ENCODE results near the gene RETREG1.

RETREG1 gene

GRCh38 chr5:16525651-16526050, 91.1 kb downstream of the RETREG1 start:
- no peaks in the 10 kb centered on the region for H3K79me2 ChIP-seq (ENCODE audit: insufficient read depth, low read length)
- H3K4me2 ChIP-seq (ENCODE audit: low read length) = no peak overlapping the region
- no peak overlapping the region for H3K4me3 ChIP-seq (ENCODE audit: low read depth, low read length, poor library complexity, severe bottlenecking)
- H3F3A ChIP-seq (ENCODE audit: insufficient read depth, low read length) = no peaks in the 10 kb centered on the region
- H3K4me1 ChIP-seq (ENCODE audit: insufficient read depth, low read length, severe bottlenecking) = no peaks in the 10 kb centered on the region
- H3K9me2 ChIP-seq (ENCODE audit: low read depth, low read length) = no peaks in the 10 kb centered on the region
- TF ChIP-seq EZH2 (IDR thresholded peaks at IDR 0.05; ENCODE audit: borderline replicate concordance, low read length) (no peak), CTCF (IDR thresholded peaks at IDR 0.05; ENCODE audit: low read length) (no peak)
- no peaks in the 10 kb centered on the region; the same call in 1 of the 2 replicates for H3K27me3 ChIP-seq (ENCODE audit: insufficient read depth, low read length)
- H3K9ac ChIP-seq (ENCODE audit: low read length) = no peak overlapping the region
- no peaks in the 10 kb centered on the region for H3K36me3 ChIP-seq (ENCODE audit: insufficient read depth, low read length)
- H3K9me3 ChIP-seq (ENCODE audit: low read length) = no peaks in the 10 kb centered on the region
- no peak overlapping the region for H2AFZ ChIP-seq (ENCODE audit: low read length)
- no peak overlapping the region for H3K27ac ChIP-seq (ENCODE audit: low read depth, low read length, poor library complexity, severe bottlenecking)
- no peaks in the 10 kb centered on the region for H4K20me1 ChIP-seq (ENCODE audit: insufficient read depth, low read length)

GRCh38 chr5:16524286-16524685, 92.5 kb downstream of the RETREG1 start:
- no peaks in the 10 kb centered on the region for H3F3A ChIP-seq (ENCODE audit: insufficient read depth, low read length)
- no peak overlapping the region for H3K4me3 ChIP-seq (ENCODE audit: low read depth, low read length, poor library complexity, severe bottlenecking)
- H3K9me2 ChIP-seq (ENCODE audit: low read depth, low read length) = no peaks in the 10 kb centered on the region
- H3K27me3 ChIP-seq (ENCODE audit: insufficient read depth, low read length) = no peaks in the 10 kb centered on the region; the same call in 1 of the 2 replicates
- no peaks in the 10 kb centered on the region for H3K79me2 ChIP-seq (ENCODE audit: insufficient read depth, low read length)
- no peaks in the 10 kb centered on the region for H3K9me3 ChIP-seq (ENCODE audit: low read length)
- no peak overlapping the region for H3K9ac ChIP-seq (ENCODE audit: low read length)
- TF ChIP-seq EZH2 (IDR thresholded peaks at IDR 0.05; ENCODE audit: borderline replicate concordance, low read length) (no peak), CTCF (IDR thresholded peaks at IDR 0.05; ENCODE audit: low read length) (no peak)
- no peak overlapping the region for H2AFZ ChIP-seq (ENCODE audit: low read length)
- no peaks in the 10 kb centered on the region for H3K36me3 ChIP-seq (ENCODE audit: insufficient read depth, low read length)
- no peaks in the 10 kb centered on the region for H3K4me1 ChIP-seq (ENCODE audit: insufficient read depth, low read length, severe bottlenecking)
- H3K4me2 ChIP-seq (ENCODE audit: low read length) = no peak overlapping the region
- H3K27ac ChIP-seq (ENCODE audit: low read depth, low read length, poor library complexity, severe bottlenecking) = no peak overlapping the region
- no peaks in the 10 kb centered on the region for H4K20me1 ChIP-seq (ENCODE audit: insufficient read depth, low read length)

- Histone ChIP-seq H3K79me2 (ENCODE audit: insufficient read depth, low read length) (no peaks in the 10 kb centered on the region), H3K4me2 (ENCODE audit: low read length) (no peak overlapping the region), H3K27ac (ENCODE audit: low read depth, low read length, poor library complexity, severe bottlenecking) (no peak overlapping the region)
These were observed 95.0 kb downstream of the RETREG1 start for GRCh38 chr5:16521521-16522483.

More at GRCh38 chr5:16521521-16522483, 95.0 kb downstream of the RETREG1 start:
- Histone ChIP-seq H3K9ac (ENCODE audit: low read length) (no peak overlapping the region), H3K27me3 (ENCODE audit: insufficient read depth, low read length) (no peaks in the 10 kb centered on the region; the same call in 1 of the 2 replicates), H3K9me2 (ENCODE audit: low read depth, low read length) (no peaks in the 10 kb centered on the region), H3K4me1 (ENCODE audit: insufficient read depth, low read length, severe bottlenecking) (no peaks in the 10 kb centered on the region), H3K9me3 (ENCODE audit: low read length) (no peaks in the 10 kb centered on the region), H3F3A (ENCODE audit: insufficient read depth, low read length) (no peaks in the 10 kb centered on the region), H3K36me3 (ENCODE audit: insufficient read depth, low read length) (no peaks in the 10 kb centered on the region), H2AFZ (ENCODE audit: low read length) (no peak overlapping the region), H4K20me1 (ENCODE audit: insufficient read depth, low read length) (no peaks in the 10 kb centered on the region), H3K4me3 (ENCODE audit: low read depth, low read length, poor library complexity, severe bottlenecking) (no peak overlapping the region)
- TF ChIP-seq EZH2 (IDR thresholded peaks at IDR 0.05; ENCODE audit: borderline replicate concordance, low read length) = no peak
- no peak for TF ChIP-seq CTCF (IDR thresholded peaks at IDR 0.05; ENCODE audit: low read length)
